GM18907 (cell line): ENCODE data around the gene BANF1.
"Not testable (repeated sequence)": the region's sequence is repeated elsewhere in the genome, so short reads cannot be mapped to it uniquely, and the experiment has no call there.

Source experiments
- ATAC-seq: cut with Tn5 transposase; IDR thresholded peaks from one replicate; pipeline ENCODE4 v1.9.1; 2021; ENCODE audit warnings: mild to moderate bottlenecking, moderate library complexity; ENCODE audit not compliant: unreplicated experiment

The BANF1 gene

GRCh38 chr11:66011239-66011784, 9.0 kb downstream of the BANF1 start:
- no peak for ATAC-seq

GRCh38 chr11:66011785-66012303, 9.5 kb downstream of the BANF1 start, which contains the start of gene CST6:
Gene CST6, plus strand, starts transcription at chr11:66012008. Its CDS starts 37 bp downstream, at chr11:66012045.
- ATAC-seq, result no peak

- ATAC-seq, result no peak
These were observed 10.2 kb downstream of the BANF1 start for GRCh38 chr11:66012371-66012945.

GRCh38 chr11:66012946-66013761, 10.9 kb downstream of the BANF1 start:
- no peak for ATAC-seq

- no peak for ATAC-seq
These were observed 11.4 kb downstream of the BANF1 start for GRCh38 chr11:66013762-66014100.

- ATAC-seq, result no peak
These were observed 12.6 kb downstream of the BANF1 start for GRCh38 chr11:66014804-66015453.

GRCh38 chr11:66015454-66015881, 13.2 kb downstream of the BANF1 start:
- ATAC-seq, result no peak

- no peak for ATAC-seq
These were observed 13.9 kb downstream of the BANF1 start for GRCh38 chr11:66015936-66016792.

GRCh38 chr11:66016793-66017177, 14.5 kb downstream of the BANF1 start:
- ATAC-seq, result no peak

- no peak for ATAC-seq
These were observed 15.0 kb downstream of the BANF1 start for GRCh38 chr11:66017321-66017720.

- ATAC-seq, result no peak
These were observed 17.9 kb downstream of the BANF1 start for GRCh38 chr11:66020212-66020611.

GRCh38 chr11:66020618-66021357, 18.5 kb downstream of the BANF1 start:
- no peak for ATAC-seq

- no peak for ATAC-seq
These were observed 20.3 kb downstream of the BANF1 start for GRCh38 chr11:66022401-66023185.

GRCh38 chr11:66023186-66023440, 20.8 kb downstream of the BANF1 start:
- not testable (repeated sequence) for ATAC-seq

GRCh38 chr11:66026017-66026529, 23.8 kb downstream of the BANF1 start, which contains the start of gene CATSPER1:
Gene CATSPER1, minus strand, starts transcription at chr11:66026479. Its CDS starts 100 bp downstream, at chr11:66026379.
- no peak for ATAC-seq

- ATAC-seq, result no peak
These were observed 30.8 kb downstream of the BANF1 start for GRCh38 chr11:66032957-66033735.

- ATAC-seq, result no peak
These were observed 33.5 kb downstream of the BANF1 start for GRCh38 chr11:66035653-66036333.

GRCh38 chr11:66036334-66036710, 34.0 kb downstream of the BANF1 start:
- no peak for ATAC-seq
